Measurements from ENCODE around the gene CHST11. TPM values are rescaled to one million over a fixed set of nuclear protein-coding genes. Genes with fewer than 3 reads are reported as not detected.

The CHST11 gene
- total and polyA plus RNA-seq, 9 of the 15 experiments (the other 6 are each of a cell fraction or from before 2014, with no cell fraction given): 2.3 to 38.7 (median 15.0) TPM

- TF ChIP-seq FOXO4 (CRISPR knock-in tag; IDR thresholded peaks at IDR 0.05): no peak
- TF ChIP-seq MYBL2 (IDR thresholded peaks at IDR 0.05; ENCODE audit: low read depth): no peak
- no peak for TF ChIP-seq MYBL2 (CRISPR knock-in tag; IDR thresholded peaks at IDR 0.05; ENCODE audit: borderline replicate concordance)
- TF ChIP-seq ZNF512 (tag; IDR thresholded peaks at IDR 0.05): no peak
Observed at GRCh38 chr12:104809251-104809650, 352.5 kb downstream of the CHST11 start (continued).

GRCh38 chr12:104809706-104810385 is 353.1 kb downstream of the CHST11 start:
- no TSS peak for BruUV-seq (replicated peaks)
- FAIRE-seq (no peak), ATAC-seq (no peak), DNase-seq (ENCODE audit: extremely low read depth in 1 of 4, low spot score in 3 of 4) (no peak)
- H2AFZ ChIP-seq (ENCODE audit: low read depth, low read length): no peak overlapping the region
- no peaks in the 10 kb centered on the region for H4K20me1 ChIP-seq (replicated peaks; ENCODE audit: control insufficient read depth, insufficient read depth, low read length)
- H3K4me2 ChIP-seq (ENCODE audit: insufficient read depth, low read length): no peak overlapping the region
- H3K4me3 ChIP-seq: no peak overlapping the region
- H3K9me1 ChIP-seq (ENCODE audit: control insufficient read depth, insufficient read depth, low read length): no peaks in the 10 kb centered on the region
- H3K36me3 ChIP-seq (ENCODE audit: control insufficient read depth, insufficient read depth, low read length): no peaks in the 10 kb centered on the region
- H3K27me3 ChIP-seq (ENCODE audit: control insufficient read depth in 2 of 2, insufficient read depth in 2 of 2, low read length in 2 of 2): peaks cover 0 to 5% of the 10 kb centered on the region in 2 experiments; a peak in 1 of 5 replicates
- CTCF ChIA-PET (ENCODE audit: low intra/inter-chr PET ratio): no interaction called here
- H3K4me1 ChIP-seq (replicated peaks in 1 of 2; ENCODE audit: control insufficient read depth in 2 of 2, insufficient read depth in 2 of 2, low read length in 2 of 2): no peaks in the 10 kb centered on the region
- H3K79me2 ChIP-seq (ENCODE audit: control insufficient read depth, insufficient read depth, low read length): no peaks in the 10 kb centered on the region
- POLR2A ChIA-PET: no interaction called here
- intact Hi-C loops (cut with micrococcal nuclease) (no loop called here), in situ Hi-C loops (cut with MboI) (no loop called here)
- WGBS (ENCODE audit: insufficient coverage, low coverage, missing lambda C conversion rate): 2% methylated on average over 4 of the region's 4 CpGs
- H3K9ac ChIP-seq (ENCODE audit: insufficient read depth in 1 of 2, low read depth in 2 of 2, low read length in 2 of 2): no peak overlapping the region
- no peaks in the 10 kb centered on the region for H3K9me3 ChIP-seq (replicated peaks; ENCODE audit: control insufficient read depth, insufficient read depth, low read depth, low read length)
- no peak overlapping the region for H3K27ac ChIP-seq (ENCODE audit: extremely low read depth, low read depth, low read length)
- no peak for TF ChIP-seq ARID3B (CRISPR knock-in tag; IDR thresholded peaks at IDR 0.05; ENCODE audit: borderline replicate concordance)
- no peak for TF ChIP-seq MAFG (tag; conservative IDR thresholded peaks at IDR 0.05)
- no peak for TF ChIP-seq SPI1 (IDR thresholded peaks at IDR 0.05; ENCODE audit: borderline replicate concordance, low read depth, low read length)
- no peak for TF ChIP-seq HOXB6 (CRISPR knock-in tag; IDR thresholded peaks at IDR 0.05; ENCODE audit: borderline replicate concordance)
- TF ChIP-seq ZNF518B (CRISPR knock-in tag; IDR thresholded peaks at IDR 0.05): no peak
- TF ChIP-seq MCM5 (IDR thresholded peaks at IDR 0.05; ENCODE audit: low read depth): no peak
- no peak for TF ChIP-seq TCF15 (CRISPR knock-in tag; IDR thresholded peaks at IDR 0.05)
- no peak for TF ChIP-seq BMI1 (IDR thresholded peaks at IDR 0.05; ENCODE audit: low read length)
